GM12872 (cell line): ENCODE data around the gene MBD5.
A peak's percentile ranks its signal among the peaks of the same experiment; 100 is the strongest.

Source experiments
- TF ChIP-seq, protein P1 (sequence below): IDR thresholded peaks from 3 replicates; pipeline ENCODE4 v1.5.1; 2011; ENCODE audit warnings: low read depth, mild to moderate bottlenecking, low read length, moderate library complexity; ENCODE audit not compliant: insufficient read depth

MBD5 gene

DNA sequence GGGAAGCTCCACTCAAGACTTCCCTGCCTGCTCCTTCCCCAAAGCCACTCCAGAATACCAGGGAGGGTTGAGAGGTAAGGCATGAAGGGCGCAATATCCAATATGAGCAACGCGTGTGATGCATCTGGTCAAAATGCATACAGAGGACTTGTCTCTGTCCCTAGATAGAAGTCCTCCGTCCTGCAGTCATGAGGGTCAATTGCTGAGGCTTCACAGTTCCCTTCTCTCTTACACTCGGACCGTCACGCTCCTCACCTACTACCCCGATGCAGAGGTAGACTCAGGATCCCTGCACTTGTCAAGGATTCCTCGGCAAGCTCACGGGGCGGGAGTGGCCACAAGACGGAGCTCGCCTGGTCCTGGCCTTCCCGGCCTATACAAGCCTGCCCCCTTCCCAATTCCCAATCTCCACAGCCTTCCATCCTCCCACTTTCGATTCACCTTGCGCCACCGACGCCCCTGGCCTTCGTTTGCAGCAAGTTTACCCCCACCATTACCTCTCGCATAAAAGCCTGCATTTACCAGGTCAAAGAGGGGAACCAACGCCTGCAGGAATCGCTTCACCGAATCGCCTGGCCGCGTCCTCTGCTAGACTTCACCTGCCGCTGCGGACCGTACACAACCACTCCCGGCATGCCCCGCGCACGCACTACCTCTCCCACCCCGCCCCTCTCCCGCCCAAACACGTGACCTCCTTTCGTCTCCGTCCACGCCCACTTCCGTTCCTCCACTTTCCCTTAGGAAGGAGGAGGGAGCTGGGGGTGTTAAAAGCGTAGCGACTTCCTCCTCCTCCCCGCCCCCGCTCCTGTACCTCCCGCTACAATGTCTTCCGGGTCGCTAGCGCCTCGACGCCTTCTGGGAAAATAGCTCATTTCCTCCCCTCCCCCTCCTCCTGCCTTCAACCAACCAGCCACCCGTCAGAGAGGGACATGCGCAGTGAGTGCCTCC lies 506 bp upstream of the MBD5 start, which contains the start of gene ORC4:
Gene ORC4, minus strand, starts transcription at position 627 of the 948 bp plus-strand sequence. CDS start 44,779 bp downstream, outside the sequence.
- TF ChIP-seq, protein P1, sequence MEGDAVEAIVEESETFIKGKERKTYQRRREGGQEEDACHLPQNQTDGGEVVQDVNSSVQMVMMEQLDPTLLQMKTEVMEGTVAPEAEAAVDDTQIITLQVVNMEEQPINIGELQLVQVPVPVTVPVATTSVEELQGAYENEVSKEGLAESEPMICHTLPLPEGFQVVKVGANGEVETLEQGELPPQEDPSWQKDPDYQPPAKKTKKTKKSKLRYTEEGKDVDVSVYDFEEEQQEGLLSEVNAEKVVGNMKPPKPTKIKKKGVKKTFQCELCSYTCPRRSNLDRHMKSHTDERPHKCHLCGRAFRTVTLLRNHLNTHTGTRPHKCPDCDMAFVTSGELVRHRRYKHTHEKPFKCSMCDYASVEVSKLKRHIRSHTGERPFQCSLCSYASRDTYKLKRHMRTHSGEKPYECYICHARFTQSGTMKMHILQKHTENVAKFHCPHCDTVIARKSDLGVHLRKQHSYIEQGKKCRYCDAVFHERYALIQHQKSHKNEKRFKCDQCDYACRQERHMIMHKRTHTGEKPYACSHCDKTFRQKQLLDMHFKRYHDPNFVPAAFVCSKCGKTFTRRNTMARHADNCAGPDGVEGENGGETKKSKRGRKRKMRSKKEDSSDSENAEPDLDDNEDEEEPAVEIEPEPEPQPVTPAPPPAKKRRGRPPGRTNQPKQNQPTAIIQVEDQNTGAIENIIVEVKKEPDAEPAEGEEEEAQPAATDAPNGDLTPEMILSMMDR: peak; percentile 41; the same call in 2 of the 3 replicates

- TF ChIP-seq, protein P1: no peak
Measured at GRCh38 chr2:148021886-148022285, 995 bp downstream of the MBD5 start.

DNA sequence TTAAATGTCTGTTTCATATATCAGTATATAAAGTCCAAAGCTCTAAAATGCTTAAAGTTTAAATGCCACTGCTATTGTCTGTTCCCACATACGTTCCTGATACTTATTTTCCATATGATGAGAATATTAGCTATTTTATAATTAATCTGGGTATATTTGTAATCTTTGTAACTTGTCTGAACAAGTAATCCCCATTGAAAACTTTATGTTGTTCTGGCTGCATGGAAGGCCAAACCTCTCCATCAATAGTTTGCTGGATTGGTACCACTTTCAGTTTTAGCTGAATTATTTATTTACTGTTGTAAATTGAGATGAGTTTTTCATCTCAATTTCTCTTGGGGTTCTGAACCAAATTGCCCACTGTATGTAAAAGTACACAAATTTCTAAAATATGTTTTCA lies 1.5 kb downstream of the MBD5 start:
- TF ChIP-seq, protein P1: no peak

DNA sequence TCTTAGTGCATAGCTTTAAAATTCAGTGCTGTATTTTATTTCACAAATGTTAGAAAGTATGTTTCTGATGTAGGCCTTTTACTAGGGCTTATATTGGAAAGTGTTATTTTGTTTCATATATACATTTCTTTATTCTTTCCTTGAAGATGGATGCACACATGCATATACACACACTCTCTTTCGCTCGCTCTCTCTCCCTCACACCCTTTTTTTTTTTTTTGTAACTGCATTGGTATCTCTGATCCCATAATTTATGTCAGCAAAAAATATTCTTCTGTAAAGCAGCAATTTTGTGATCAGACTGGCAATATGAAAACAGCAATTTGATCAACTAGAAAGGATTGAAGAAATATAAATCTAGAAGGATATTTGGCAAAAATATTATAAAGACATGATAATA lies 2.0 kb downstream of the MBD5 start:
- TF ChIP-seq, protein P1: no peak

- TF ChIP-seq, protein P1: no peak
Measured at GRCh38 chr2:148023861-148024260, 3.0 kb downstream of the MBD5 start.

DNA sequence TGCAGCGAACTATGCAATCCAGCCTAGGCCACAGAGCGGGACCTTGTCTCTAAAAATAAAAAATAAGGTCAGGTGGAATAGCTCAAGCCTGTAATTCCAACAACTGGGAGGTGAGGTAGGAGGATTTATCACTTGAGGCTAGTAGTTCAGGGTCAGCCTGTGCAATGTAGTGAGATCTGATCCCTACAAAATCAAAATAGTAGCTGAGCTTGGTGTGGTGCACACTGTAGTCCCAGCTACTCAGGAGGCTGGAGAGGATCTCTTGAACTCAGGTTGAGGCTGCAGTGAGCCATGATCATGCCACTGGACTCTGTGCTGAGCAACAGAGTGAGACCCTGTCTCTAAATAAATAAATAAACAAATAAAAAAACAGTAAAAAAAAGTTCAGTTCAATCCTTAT lies 5.7 kb downstream of the MBD5 start:
- TF ChIP-seq, protein P1: no peak

GRCh38 chr2:148027822-148028221 lies 6.9 kb downstream of the MBD5 start:
- TF ChIP-seq, protein P1: no peak
